ENCODE results near the gene CITED4.

GRCh38 chr1:40878906-40879305 is 16.7 kb upstream of the CITED4 start:
- TF ChIP-seq MEF2A (IDR thresholded peaks at IDR 0.05; ENCODE audit: control insufficient read depth, low read depth, low read length) (no peak), CTCF (IDR thresholded peaks at IDR 0.05 in 2 of 3, conservative IDR thresholded peaks at IDR 0.05 in 1 of 3; ENCODE audit: insufficient read depth in 2 of 3, low read depth in 1 of 3, low read length in 3 of 3) (no peak), CREB1 (IDR thresholded peaks at IDR 0.05) (no peak), CREB1 (CRISPR knock-in tag; IDR thresholded peaks at IDR 0.05) (no peak), FUS (optimal IDR thresholded peaks at IDR 0.05; ENCODE audit: low read depth, low read length) (no peak), POLR2AphosphoS2 (IDR thresholded peaks at IDR 0.05; ENCODE audit: low read length) (no peak), POLR2A (conservative IDR thresholded peaks at IDR 0.05) (no peak), YY1 (IDR thresholded peaks at IDR 0.05; ENCODE audit: borderline replicate concordance in 1 of 3, control insufficient read depth in 1 of 3, extremely low read depth in 1 of 3, insufficient read depth in 3 of 3, insufficient read length in 1 of 3, insufficient replicate concordance in 2 of 3, low read depth in 1 of 3, low read length in 2 of 3) (no peak), REST (IDR thresholded peaks at IDR 0.05; ENCODE audit: borderline replicate concordance) (no peak), REST (CRISPR knock-in tag; IDR thresholded peaks at IDR 0.05; ENCODE audit: low read depth) (no peak), KDM1A (IDR thresholded peaks at IDR 0.05) (no peak), ZNF133 (CRISPR knock-in tag; IDR thresholded peaks at IDR 0.05) (no peak)

All from K562 (cell line).